GM19324 (cell line): Measurements from ENCODE around the gene NAALAD2.
"Not testable (repeated sequence)": the region's sequence is repeated elsewhere in the genome, so short reads cannot be mapped to it uniquely, and the experiment has no call there.

Experiments
- ATAC-seq: cut with Tn5 transposase; IDR thresholded peaks from one replicate; pipeline ENCODE4 v1.9.1; 2021; ENCODE audit warnings: mild to moderate bottlenecking, moderate library complexity; ENCODE audit not compliant: unreplicated experiment, low FRiP score

The NAALAD2 gene

DNA sequence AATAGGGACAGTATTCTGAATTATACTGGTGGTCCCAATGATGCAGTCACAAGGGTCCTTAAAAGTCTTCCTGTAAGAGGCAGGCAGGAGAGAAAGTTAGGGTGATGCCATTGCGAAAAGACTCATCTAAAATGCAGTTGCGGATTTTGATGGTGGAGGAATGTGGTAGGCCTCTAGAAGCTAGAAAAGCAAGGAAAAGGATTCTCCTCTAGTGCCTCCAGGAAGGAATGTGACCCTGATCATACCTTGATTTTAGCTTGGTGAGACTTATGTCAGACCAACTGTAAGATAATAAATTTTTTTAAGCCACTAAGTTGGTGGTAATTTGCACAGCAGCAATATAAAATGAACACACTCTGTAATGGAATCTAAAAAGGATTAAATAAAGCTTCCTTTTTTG is 54.5 kb downstream of the NAALAD2 start:
- no peak for ATAC-seq

DNA sequence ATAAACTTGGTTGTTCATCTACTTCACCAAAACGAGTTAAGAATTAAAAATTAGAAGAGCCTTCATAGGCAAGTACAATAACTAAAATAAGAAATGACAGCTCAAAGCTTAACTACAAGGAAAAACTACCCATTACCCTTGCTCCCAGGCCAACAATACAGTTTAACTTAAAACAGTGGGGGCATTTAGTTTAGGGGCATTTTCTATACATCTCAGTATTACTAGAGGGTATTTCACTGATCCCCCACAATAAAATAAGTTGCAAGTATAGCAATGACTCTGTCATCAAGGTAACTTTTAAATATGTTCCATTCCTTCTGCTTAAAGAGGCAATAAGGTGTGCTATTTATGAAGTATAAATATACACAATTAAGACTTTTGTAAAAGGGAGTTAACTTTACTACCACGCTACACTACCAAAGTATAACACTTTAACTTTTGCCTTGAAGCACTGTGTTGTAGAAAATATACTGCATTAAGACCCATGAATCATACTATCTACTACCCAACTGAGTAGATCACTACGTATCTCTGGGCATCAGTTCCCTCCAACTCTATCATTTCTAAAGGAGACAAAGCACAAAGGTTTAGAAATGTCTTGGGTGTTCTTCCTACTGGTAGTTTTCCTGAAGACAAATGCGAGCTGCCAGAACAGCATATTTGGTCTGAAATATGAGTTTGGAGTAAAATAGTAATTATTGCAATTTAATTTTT is 58.6 kb downstream of the NAALAD2 start:
- ATAC-seq: no peak

DNA sequence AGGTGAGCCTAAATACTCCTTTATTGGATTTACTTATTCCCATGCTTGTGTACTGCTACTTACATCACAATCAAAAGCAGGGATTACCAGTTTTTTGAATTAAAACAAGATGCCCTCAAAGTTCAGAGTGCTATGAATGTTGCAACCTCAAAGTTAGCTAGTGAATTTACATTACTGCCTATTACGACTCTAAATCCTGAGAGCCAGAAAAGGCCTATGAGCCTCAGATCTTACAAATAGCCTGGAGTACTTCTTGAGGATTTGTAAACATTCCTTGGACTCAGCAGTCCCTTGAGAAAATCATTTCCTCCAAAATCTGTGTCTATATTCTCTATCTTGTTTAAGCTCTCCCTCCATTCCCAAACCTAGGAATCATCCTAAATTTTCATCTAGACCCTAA is 62.9 kb downstream of the NAALAD2 start:
- no peak for ATAC-seq

DNA sequence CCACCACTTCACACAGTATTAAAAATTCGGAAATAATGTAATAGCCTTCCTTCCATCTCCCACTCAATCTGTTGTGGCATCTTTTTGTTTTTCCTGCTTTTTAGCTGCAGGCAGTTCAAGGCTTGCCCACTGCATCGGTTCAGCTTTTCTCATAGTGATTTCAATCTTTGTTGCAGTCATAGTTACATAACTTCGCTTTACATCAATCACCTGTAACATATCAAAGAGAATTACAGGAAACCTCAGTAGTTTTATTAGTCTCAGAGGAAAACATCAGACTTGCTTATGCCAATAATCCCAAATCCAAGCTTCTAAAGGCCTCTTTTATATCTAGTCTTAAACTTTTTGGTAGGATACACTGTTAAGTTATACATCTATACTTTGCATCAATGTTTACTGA is 67.9 kb downstream of the NAALAD2 start:
- ATAC-seq: no peak

- ATAC-seq: no peak
Measured at GRCh38 chr11:90204407-90204806, 69.9 kb downstream of the NAALAD2 start.

GRCh38 chr11:90204832-90205646 is 70.6 kb downstream of the NAALAD2 start:
- ATAC-seq: peak; percentile 51

DNA sequence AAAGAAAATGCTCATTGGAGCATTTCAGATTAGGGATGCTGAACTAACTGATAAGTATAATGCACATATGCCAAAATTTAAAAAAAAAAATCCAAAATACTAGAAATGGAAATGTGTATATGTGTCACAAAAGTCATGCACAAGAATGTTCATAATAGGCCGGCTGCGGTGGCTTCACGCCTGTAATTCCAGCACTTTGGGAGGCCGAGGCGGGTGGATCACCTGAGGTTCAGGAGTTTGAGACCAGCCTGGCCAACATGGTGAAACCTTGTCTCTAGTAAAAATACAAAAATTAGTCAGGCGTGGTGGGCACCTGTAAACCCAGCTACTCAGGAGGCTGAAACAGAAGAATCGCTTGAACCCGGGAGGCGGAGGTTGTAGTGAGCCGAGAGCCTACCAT is 73.5 kb downstream of the NAALAD2 start:
- not testable (repeated sequence) for ATAC-seq

- no peak for ATAC-seq
Measured at GRCh38 chr11:90208857-90209256, 74.4 kb downstream of the NAALAD2 start.

DNA sequence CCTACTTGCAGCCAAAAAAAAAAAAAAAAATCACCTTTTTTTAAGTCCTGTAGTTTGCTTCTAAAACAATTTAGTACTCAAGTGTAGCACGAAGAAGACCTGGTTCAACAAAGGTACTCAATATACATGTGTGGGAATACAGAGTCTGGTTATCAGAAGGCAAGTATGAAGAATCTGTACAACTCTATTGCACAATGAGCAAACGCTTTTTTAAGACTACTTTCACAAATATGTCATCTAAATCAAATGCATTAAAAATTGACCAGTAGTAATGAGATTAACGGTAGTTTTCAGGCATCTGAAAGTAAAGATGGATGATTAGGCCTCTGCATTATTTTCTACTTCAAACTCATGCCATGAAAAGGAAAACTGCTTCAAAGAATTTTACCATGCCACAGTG is 78.9 kb downstream of the NAALAD2 start:
- ATAC-seq: no peak

DNA sequence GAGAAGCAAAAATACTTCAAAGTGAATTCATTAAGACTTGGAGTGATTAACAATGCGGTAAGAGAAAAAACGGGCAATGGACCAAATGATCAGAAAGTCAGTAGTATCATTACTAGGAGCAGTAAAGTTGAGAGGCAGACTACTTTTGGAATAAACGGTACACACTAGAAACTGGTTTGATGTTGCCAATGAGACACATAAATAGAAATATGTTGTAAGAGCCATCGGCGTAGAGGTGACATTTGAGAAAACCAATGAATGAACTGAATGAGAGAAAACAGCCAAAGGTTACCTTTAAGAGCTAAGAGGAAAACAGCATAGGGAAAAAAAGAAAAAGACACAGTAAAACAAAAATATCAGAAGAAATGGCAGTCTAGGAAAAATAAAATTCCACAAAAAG is 82.1 kb downstream of the NAALAD2 start:
- ATAC-seq: no peak

- no peak for ATAC-seq
Measured at GRCh38 chr11:90218606-90219005, 84.1 kb downstream of the NAALAD2 start.

GRCh38 chr11:90219438-90219837 is 85.0 kb downstream of the NAALAD2 start:
- no peak for ATAC-seq

- no peak for ATAC-seq
Measured at GRCh38 chr11:90220391-90220790, 85.9 kb downstream of the NAALAD2 start.

DNA sequence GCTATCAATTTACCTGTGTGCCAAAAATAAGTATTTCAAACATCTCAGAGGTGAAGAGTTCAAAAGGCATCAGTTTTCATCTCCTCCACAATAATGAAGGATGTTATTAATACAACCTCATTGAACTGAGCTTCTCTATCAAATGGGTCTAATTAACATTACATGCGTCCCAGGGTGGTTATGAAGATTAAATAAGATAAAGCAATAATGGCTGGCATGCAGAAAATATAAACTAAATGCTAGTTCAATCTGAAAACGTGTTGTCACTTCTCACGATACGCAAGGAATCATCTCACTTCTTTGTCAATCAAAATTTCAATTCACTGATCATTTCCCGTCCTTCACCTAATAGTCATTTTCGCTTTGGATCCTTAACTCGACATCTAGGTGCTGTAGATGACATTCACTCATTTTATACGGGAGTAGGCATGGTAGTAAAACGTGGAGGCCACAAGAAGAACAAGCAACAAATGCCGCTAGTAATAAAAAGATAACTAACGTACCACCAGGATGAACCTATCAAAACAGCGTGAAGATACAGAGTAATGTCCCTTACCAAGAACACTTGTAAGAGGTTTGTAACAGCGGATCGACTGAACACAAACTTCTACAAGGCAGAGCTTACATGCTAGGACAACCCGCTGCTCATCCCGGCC is 87.5 kb downstream of the NAALAD2 start:
- ATAC-seq: no peak

GRCh38 chr11:90222459-90223247 is 88.2 kb downstream of the NAALAD2 start, which contains the start of gene CHORDC1:
Gene CHORDC1, minus strand, starts transcription at chr11:90223049. Its CDS starts 95 bp downstream, at chr11:90222954.
- peak; percentile 96 for ATAC-seq

GRCh38 chr11:90223248-90223585 is 88.8 kb downstream of the NAALAD2 start:
- peak; percentile 54 for ATAC-seq

DNA sequence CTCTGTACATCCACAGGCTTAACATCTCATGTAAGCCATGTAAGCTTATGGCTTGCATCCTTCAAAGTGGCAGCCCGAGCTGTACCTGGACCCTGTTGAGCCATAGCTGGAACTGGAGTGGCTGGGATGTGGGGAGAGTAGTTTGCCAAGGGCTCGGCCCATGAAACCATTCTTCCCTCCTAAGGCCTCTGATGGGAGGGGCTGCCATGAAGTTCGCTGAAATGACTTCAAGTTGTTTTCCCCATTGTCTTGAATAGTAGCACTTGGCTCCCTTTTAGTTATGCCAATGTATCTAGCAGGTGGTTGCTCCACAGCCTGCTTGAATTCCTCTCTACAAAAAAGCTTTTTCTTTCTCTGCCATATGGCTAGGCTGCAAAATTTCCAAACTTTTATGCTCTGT is 93.6 kb downstream of the NAALAD2 start:
- no peak for ATAC-seq

GRCh38 chr11:90229791-90230190 is 95.3 kb downstream of the NAALAD2 start:
- ATAC-seq: no peak

DNA sequence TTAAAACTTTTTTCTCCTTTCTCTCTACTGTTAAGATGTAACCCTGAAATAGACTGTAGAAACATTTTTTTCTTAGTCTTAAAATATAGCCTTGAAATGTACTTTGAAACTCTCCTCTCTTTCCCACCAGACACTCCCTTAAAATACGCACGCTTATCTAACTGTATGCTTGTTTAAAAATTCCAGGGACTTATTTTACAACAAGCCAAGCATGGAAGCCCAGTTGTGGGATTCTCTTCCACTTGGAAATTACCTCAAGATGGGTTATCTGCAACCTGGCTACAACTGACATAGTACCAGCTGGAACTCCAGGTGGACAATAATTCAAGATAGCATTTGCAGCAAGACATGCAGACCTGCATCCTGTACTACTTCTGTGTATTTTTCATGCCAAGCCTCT is 100.5 kb downstream of the NAALAD2 start:
- ATAC-seq: no peak

GRCh38 chr11:90235526-90235925 is 101.1 kb downstream of the NAALAD2 start:
- ATAC-seq: no peak

DNA sequence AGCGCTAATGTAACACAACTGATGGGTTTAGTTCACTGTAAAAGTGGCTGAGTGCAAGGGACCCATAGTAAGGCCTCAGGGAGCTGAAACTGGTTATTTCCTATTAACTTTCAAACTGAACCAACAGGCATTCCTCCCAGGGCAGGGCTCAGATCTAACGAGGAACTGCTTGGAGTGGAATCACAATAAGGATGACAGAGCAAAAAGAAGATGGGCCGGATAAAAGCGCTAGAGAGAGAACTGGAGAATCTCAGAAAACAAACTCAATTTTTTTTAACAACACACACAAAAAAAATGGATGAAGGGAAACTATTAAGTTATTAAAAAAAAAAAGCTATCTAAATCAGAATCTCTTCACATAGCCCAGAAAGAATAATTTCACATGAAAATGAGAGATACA is 102.5 kb downstream of the NAALAD2 start:
- ATAC-seq: no peak
